WI38 (cell line): ENCODE measurements around the gene JUN.

Experiments used
- H3K4me3 ChIP-seq: 2 replicates; pipeline ENCODE4 v1.5.1; 2011; ENCODE audit warnings: low read depth, mild to moderate bottlenecking, control low read depth, low read length
- CTCF ChIP-seq: IDR thresholded peaks from 2 replicates; pipeline ENCODE4 v1.5.1; 2012; ENCODE audit warnings: low read depth, mild to moderate bottlenecking, control low read depth, low read length

The JUN gene

DNA sequence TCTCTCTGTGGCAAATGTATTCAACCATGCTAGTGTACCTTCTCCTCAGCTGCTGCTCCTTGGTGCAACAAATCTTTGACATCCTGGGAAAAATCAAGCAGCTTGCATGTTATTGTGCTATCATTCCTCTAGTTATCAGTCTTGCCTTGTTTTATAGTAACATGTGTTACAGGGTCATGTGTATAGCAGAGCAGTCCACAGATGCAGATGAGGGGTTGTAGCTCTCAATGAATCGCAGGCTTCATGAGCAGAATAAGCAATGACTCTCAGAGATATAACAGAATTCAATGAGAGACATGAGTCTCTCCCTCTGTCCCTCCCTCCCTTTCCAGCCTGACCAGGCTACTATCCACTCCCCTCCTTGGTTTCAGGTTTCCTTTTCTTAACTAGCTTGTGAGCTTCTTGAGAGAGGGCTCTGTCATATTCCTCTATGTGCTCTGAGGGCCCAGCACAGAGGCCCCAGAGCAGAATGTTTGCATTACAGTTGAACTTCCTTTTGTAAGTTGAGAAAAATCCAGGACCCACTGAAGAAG is 15.1 kb upstream of the JUN start:
- no peak for TF ChIP-seq CTCF
- no peak overlapping the region for H3K4me3 ChIP-seq

- no peak for TF ChIP-seq CTCF
Observed at GRCh38 chr1:58796416-58796815, 12.6 kb upstream of the JUN start.

DNA sequence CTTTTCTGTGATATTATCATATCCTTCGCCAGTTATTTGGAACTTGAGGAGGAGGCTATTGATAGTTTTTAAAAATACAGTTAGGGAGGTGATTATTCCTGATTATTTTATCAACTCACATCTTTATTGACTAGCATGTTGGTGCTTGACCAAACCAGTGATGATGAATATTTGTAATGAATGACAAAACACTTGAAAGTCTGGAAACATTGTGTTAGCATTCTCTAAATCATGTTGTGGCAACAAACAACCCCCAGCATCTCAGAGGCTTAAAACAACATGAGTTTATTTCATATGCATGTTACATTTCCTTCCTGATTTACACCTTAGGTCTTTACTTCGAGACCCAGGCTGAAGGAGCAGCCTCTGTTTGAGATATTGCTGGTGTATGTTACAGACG is 10.7 kb upstream of the JUN start:
- TF ChIP-seq CTCF: no peak
- no peak overlapping the region for H3K4me3 ChIP-seq

More at GRCh38 chr1:58796416-58796815, 12.6 kb upstream of the JUN start:
- H3K4me3 ChIP-seq: no peak overlapping the region

DNA sequence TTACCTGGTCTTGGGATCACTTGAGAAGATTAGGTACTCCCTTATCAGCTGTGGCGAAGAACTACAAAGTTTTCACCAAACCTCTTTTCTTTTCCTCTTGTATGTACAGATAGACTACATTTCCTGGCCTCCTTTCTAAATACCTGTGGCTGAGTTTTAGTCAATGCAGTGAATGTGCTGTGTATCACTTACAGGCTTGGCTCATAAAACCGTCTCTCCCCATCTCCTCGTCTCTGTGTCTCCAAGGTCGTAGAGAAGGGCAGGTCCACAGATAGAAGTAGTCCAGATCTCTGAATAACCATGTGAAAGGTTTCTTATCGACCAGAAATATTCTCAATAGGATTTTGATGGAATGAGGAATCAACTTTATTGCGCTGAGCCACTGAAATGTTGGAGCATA is 9.0 kb upstream of the JUN start:
- no peak for TF ChIP-seq CTCF
- H3K4me3 ChIP-seq: no peak overlapping the region

- TF ChIP-seq CTCF: no peak
- no peak overlapping the region for H3K4me3 ChIP-seq
Observed at GRCh38 chr1:58791106-58791505, 7.3 kb upstream of the JUN start.

GRCh38 chr1:58789996-58790660 is 6.3 kb upstream of the JUN start:
- TF ChIP-seq CTCF: no peak
- H3K4me3 ChIP-seq: no peak overlapping the region

- no peak overlapping the region for H3K4me3 ChIP-seq
- TF ChIP-seq CTCF: no peak
Observed at GRCh38 chr1:58789322-58789856, 5.5 kb upstream of the JUN start.
